Right kidney (tissue), 1 donor: ENCODE measurements around the gene HELZ.
"Not testable (repeated sequence)": the region's sequence is repeated elsewhere in the genome, so short reads cannot be mapped to it uniquely, and the experiment has no call there.

Experiments
- DNase-seq: peaks from one replicate; pipeline ENCODE4 v3.0.0-alpha.2; 2016

Gene HELZ

GRCh38 chr17:67227488-67227887 is 17.5 kb downstream of the HELZ start:
- DNase-seq, result no peak

GRCh38 chr17:67225316-67225715 is 19.7 kb downstream of the HELZ start:
- DNase-seq, result no peak

GRCh38 chr17:67224736-67225135 is 20.3 kb downstream of the HELZ start:
- no peak for DNase-seq

- DNase-seq, result no peak
Observed at GRCh38 chr17:67223924-67224323, 21.1 kb downstream of the HELZ start.

- DNase-seq, result no peak
Observed at GRCh38 chr17:67221062-67221998, 23.7 kb downstream of the HELZ start.

GRCh38 chr17:67218385-67218950 is 26.5 kb downstream of the HELZ start:
- no peak for DNase-seq

GRCh38 chr17:67217446-67217845 is 27.6 kb downstream of the HELZ start:
- DNase-seq, result no peak

GRCh38 chr17:67216578-67217320 is 28.2 kb downstream of the HELZ start:
- DNase-seq, result no peak

GRCh38 chr17:67215991-67216421 is 29.0 kb downstream of the HELZ start:
- no peak for DNase-seq

- DNase-seq, result no peak
Observed at GRCh38 chr17:67212714-67213417, 32.1 kb downstream of the HELZ start.

- DNase-seq, result no peak
Observed at GRCh38 chr17:67212231-67212630, 32.8 kb downstream of the HELZ start.

GRCh38 chr17:67211742-67212141 is 33.3 kb downstream of the HELZ start:
- no peak for DNase-seq

- DNase-seq, result no peak
Observed at GRCh38 chr17:67210915-67211314, 34.1 kb downstream of the HELZ start.

GRCh38 chr17:67208232-67208631 is 36.8 kb downstream of the HELZ start:
- DNase-seq, result no peak

GRCh38 chr17:67203818-67204217 is 41.2 kb downstream of the HELZ start:
- no peak for DNase-seq

GRCh38 chr17:67202503-67202902 is 42.5 kb downstream of the HELZ start:
- no peak for DNase-seq

- DNase-seq, result no peak
Observed at GRCh38 chr17:67200727-67201301, 44.2 kb downstream of the HELZ start.

GRCh38 chr17:67198131-67198530 is 46.9 kb downstream of the HELZ start:
- DNase-seq, result no peak

GRCh38 chr17:67197023-67197422 is 48.0 kb downstream of the HELZ start:
- DNase-seq, result not testable (repeated sequence)

GRCh38 chr17:67196422-67196821 is 48.6 kb downstream of the HELZ start:
- no peak for DNase-seq

GRCh38 chr17:67194134-67194533 is 50.9 kb downstream of the HELZ start:
- DNase-seq, result no peak

- DNase-seq, result no peak
Observed at GRCh38 chr17:67187927-67188326, 57.1 kb downstream of the HELZ start.
